Neuronal stem cell (in vitro differentiated cells): ENCODE measurements around the gene REXO2.

Source experiments
- DNase-seq: peaks from one replicate; pipeline ENCODE4 v3.0.0-alpha.2; 2013; ENCODE audit warnings: low spot score
- H2AFZ ChIP-seq: one replicate; pipeline ENCODE4 v1.6.1; 2013; ENCODE audit warnings: mild to moderate bottlenecking, low read length, inconsistent platforms
- H2AK5ac ChIP-seq: 2 replicates; pipeline ENCODE4 v1.6.1; 2013; ENCODE audit warnings: low read depth, mild to moderate bottlenecking, inconsistent platforms, low read length, moderate library complexity, mixed read lengths
- H2BK120ac ChIP-seq: 2 replicates; pipeline ENCODE4 v1.6.1; 2013; ENCODE audit warnings: low read depth, mild to moderate bottlenecking, inconsistent platforms, low read length, moderate library complexity, mixed read lengths
- H2BK12ac ChIP-seq: one replicate; pipeline ENCODE4 v1.6.1; 2013; ENCODE audit warnings: low read length, inconsistent platforms
- H2BK15ac ChIP-seq: 2 replicates; pipeline ENCODE4 v1.6.1; 2013; ENCODE audit warnings: mild to moderate bottlenecking, low read length, inconsistent platforms, mixed read lengths
- H2BK5ac ChIP-seq: one replicate; pipeline ENCODE4 v1.6.1; 2013; ENCODE audit warnings: inconsistent platforms, mild to moderate bottlenecking, low read length, moderate library complexity
- H3K14ac ChIP-seq: one replicate; pipeline ENCODE4 v1.6.1; 2013; ENCODE audit warnings: low read length, inconsistent platforms
- H3K18ac ChIP-seq: 2 replicates; pipeline ENCODE4 v1.6.1; 2013; ENCODE audit warnings: low read length, inconsistent platforms
- H3K23ac ChIP-seq: 2 replicates; pipeline ENCODE4 v1.6.1; 2013; ENCODE audit warnings: low read depth, mild to moderate bottlenecking, mixed read lengths, low read length, inconsistent platforms; ENCODE audit not compliant: poor library complexity
- H3K27ac ChIP-seq: replicated peaks from 3 replicates; pipeline ENCODE4 v1.5.1; 2013; ENCODE audit warnings: low read length, inconsistent platforms
- H3K27me3 ChIP-seq, 3 experiments: 2 replicates each; pipeline ENCODE4 v1.6.1; 2013; ENCODE audit warnings: low read length in 3 of 3, mild to moderate bottlenecking in 2 of 3, inconsistent platforms in 1 of 3, low read depth in 1 of 3, mixed read lengths in 1 of 3, moderate library complexity in 1 of 3; ENCODE audit not compliant: control insufficient read depth in 3 of 3, insufficient read depth in 3 of 3
- H3K36me3 ChIP-seq, 2 donors: replicated peaks in 1 of 2; 2 replicates each; pipeline ENCODE4 v1.6.1; 2013; ENCODE audit warnings: low read length in 2 of 2; ENCODE audit not compliant: control insufficient read depth in 2 of 2, insufficient read depth in 2 of 2
- H3K4ac ChIP-seq: 2 replicates; pipeline ENCODE4 v1.6.1; 2013; ENCODE audit warnings: inconsistent platforms, mild to moderate bottlenecking, low read length, moderate library complexity
- H3K4me1 ChIP-seq, 2 donors: 1 replicate in 1 of 2; 2 replicates in 1 of 2; pipeline ENCODE4 v1.6.1; 2013; ENCODE audit warnings: low read length in 2 of 2, low read depth in 1 of 2; ENCODE audit not compliant: control insufficient read depth in 2 of 2, insufficient read depth in 1 of 2
- H3K4me2 ChIP-seq: one replicate; pipeline ENCODE4 v1.6.1; 2013; ENCODE audit warnings: mild to moderate bottlenecking, low read length, inconsistent platforms; ENCODE audit not compliant: insufficient read depth, poor library complexity, severe bottlenecking
- H3K4me3 ChIP-seq, 2 donors: 2 replicates each; pipeline ENCODE4 v1.5.1; 2013; ENCODE audit warnings: low read length in 2 of 2, mild to moderate bottlenecking in 2 of 2, inconsistent platforms in 1 of 2, moderate library complexity in 1 of 2
- H3K79me1 ChIP-seq: one replicate; pipeline ENCODE4 v1.6.1; 2013; ENCODE audit warnings: low read depth, mild to moderate bottlenecking, inconsistent platforms, low read length, moderate library complexity
- H3K9ac ChIP-seq: one replicate; pipeline ENCODE4 v1.6.1; 2013; ENCODE audit warnings: mild to moderate bottlenecking, low read depth, low read length, inconsistent platforms; ENCODE audit not compliant: poor library complexity
- H3K9me3 ChIP-seq, 2 donors: replicated peaks in 1 of 2; 2 replicates each; pipeline versions ENCODE3 to v1.6.1; 2013; ENCODE audit warnings: low read length in 2 of 2, mild to moderate bottlenecking in 2 of 2, inconsistent platforms in 1 of 2, low read depth in 1 of 2, mixed read lengths in 1 of 2, moderate library complexity in 1 of 2; ENCODE audit not compliant: control insufficient read depth in 2 of 2, insufficient read depth in 1 of 2
- H4K8ac ChIP-seq: one replicate; pipeline ENCODE4 v1.6.1; 2013; ENCODE audit warnings: low read depth, mild to moderate bottlenecking, inconsistent platforms, low read length, moderate library complexity
- H4K91ac ChIP-seq: one replicate; pipeline ENCODE4 v1.6.1; 2013; ENCODE audit warnings: low read length, low read depth, mild to moderate bottlenecking, inconsistent platforms; ENCODE audit not compliant: poor library complexity
- WGBS, 2 donors: extraction: QIAGEN DNeasy Blood & Tissue Kit; methylation state at CpG; one replicate each; pipeline ENCODE4 v1.1.7; 2013; ENCODE audit warnings: missing lambda C conversion rate in 2 of 2, mixed read lengths in 1 of 2; ENCODE audit not compliant: insufficient read length in 2 of 2, insufficient replicate concordance in 1 of 2; ENCODE audit errors: extremely low coverage in 2 of 2; 5-methylcytosine and 5-hydroxymethylcytosine counted together

The REXO2 gene

GRCh38 chr11:114447892-114448291 lies 8.6 kb downstream of the REXO2 start:
- Histone ChIP-seq H3K14ac (no peak overlapping the region), H3K27ac (no peak overlapping the region), H2BK5ac (no peak overlapping the region), H3K23ac (no peak overlapping the region), H4K91ac (no peak overlapping the region), H3K4me3 (no peak overlapping the region), H3K36me3 (peaks cover 4 to 33% of the 10 kb centered on the region in 2 donors), H2AK5ac (no peak overlapping the region), H3K18ac (no peak overlapping the region), H2BK12ac (no peak overlapping the region), H3K4ac (no peak overlapping the region), H3K9ac (no peak overlapping the region), H4K8ac (no peak overlapping the region), H2BK120ac (no peak overlapping the region), H2AFZ (no peak overlapping the region), H3K4me1 (no peaks in the 10 kb centered on the region), H2BK15ac (no peak overlapping the region), H3K9me3 (no peaks in the 10 kb centered on the region), H3K27me3 (no peaks in the 10 kb centered on the region), H3K4me2 (no peak overlapping the region), H3K79me1 (no peaks in the 10 kb centered on the region)
- no peak for DNase-seq
- WGBS, 2 donors, result no CpG with 5 or more reads among the region's 3 CpGs

- H3K4me1 ChIP-seq, result no peaks in the 10 kb centered on the region
- H3K27me3 ChIP-seq, result no peaks in the 10 kb centered on the region
- no peaks in the 10 kb centered on the region for H3K9me3 ChIP-seq
- no peak overlapping the region for H3K9ac ChIP-seq
- H4K8ac ChIP-seq, result no peak overlapping the region
- no peak overlapping the region for H2AFZ ChIP-seq
- no peak overlapping the region for H3K4ac ChIP-seq
- peaks cover 4 to 33% of the 10 kb centered on the region in 2 donors for H3K36me3 ChIP-seq
- H3K23ac ChIP-seq, result no peak overlapping the region
- no peak overlapping the region for H3K27ac ChIP-seq
- no peak overlapping the region for H2BK15ac ChIP-seq
- H3K18ac ChIP-seq, result no peak overlapping the region
- H3K4me3 ChIP-seq, result no peak overlapping the region
- no peaks in the 10 kb centered on the region for H3K79me1 ChIP-seq
- no peak overlapping the region for H3K14ac ChIP-seq
- H4K91ac ChIP-seq, result no peak overlapping the region
- H2BK12ac ChIP-seq, result no peak overlapping the region
- no peak overlapping the region for H2BK5ac ChIP-seq
- no peak overlapping the region for H2AK5ac ChIP-seq
- no peak overlapping the region for H2BK120ac ChIP-seq
- WGBS, 2 donors, result no CpG with 5 or more reads among the region's 2 CpGs
- no peak overlapping the region for H3K4me2 ChIP-seq
- DNase-seq, result no peak
Observed at GRCh38 chr11:114448749-114449482, 9.6 kb downstream of the REXO2 start.

GRCh38 chr11:114449845-114450244 lies 10.6 kb downstream of the REXO2 start:
- Histone ChIP-seq H3K9me3 (no peaks in the 10 kb centered on the region), H2BK5ac (no peak overlapping the region), H3K18ac (no peak overlapping the region), H3K23ac (no peak overlapping the region), H3K79me1 (no peaks in the 10 kb centered on the region), H3K14ac (no peak overlapping the region), H3K9ac (no peak overlapping the region), H3K4me1 (no peaks in the 10 kb centered on the region), H2AFZ (no peak overlapping the region), H3K4ac (no peak overlapping the region), H4K91ac (no peak overlapping the region), H2BK12ac (no peak overlapping the region), H3K4me2 (no peak overlapping the region), H3K27me3 (no peaks in the 10 kb centered on the region), H3K27ac (no peak overlapping the region), H2BK15ac (no peak overlapping the region), H3K36me3 (peaks cover 4 to 33% of the 10 kb centered on the region in 2 donors), H3K4me3 (no peak overlapping the region), H2AK5ac (no peak overlapping the region), H4K8ac (no peak overlapping the region), H2BK120ac (no peak overlapping the region)
- DNase-seq, result no peak
- WGBS, 2 donors, result no CpG with 5 or more reads among the region's 6 CpGs

- H2BK15ac ChIP-seq, result no peak overlapping the region
- H2BK120ac ChIP-seq, result no peak overlapping the region
- no peaks in the 10 kb centered on the region for H3K79me1 ChIP-seq
- H3K4me2 ChIP-seq, result no peak overlapping the region
- H2BK5ac ChIP-seq, result no peak overlapping the region
- no peak overlapping the region for H3K4ac ChIP-seq
- H3K18ac ChIP-seq, result no peak overlapping the region
- no peak overlapping the region for H4K8ac ChIP-seq
- DNase-seq, result no peak
- no peak overlapping the region for H3K27ac ChIP-seq
- no peak overlapping the region for H2AK5ac ChIP-seq
- H3K9ac ChIP-seq, result no peak overlapping the region
- no peaks in the 10 kb centered on the region for H3K4me1 ChIP-seq
- peaks cover 4 to 26% of the 10 kb centered on the region in 2 donors for H3K36me3 ChIP-seq
- no peak overlapping the region for H3K23ac ChIP-seq
- H3K14ac ChIP-seq, result no peak overlapping the region
- H3K27me3 ChIP-seq, result no peaks in the 10 kb centered on the region
- WGBS, 2 donors, result no CpG with 5 or more reads among the region's 3 CpGs
- H4K91ac ChIP-seq, result no peak overlapping the region
- H3K9me3 ChIP-seq, result no peaks in the 10 kb centered on the region
- no peak overlapping the region for H2AFZ ChIP-seq
- H3K4me3 ChIP-seq, result no peak overlapping the region
- H2BK12ac ChIP-seq, result no peak overlapping the region
Observed at GRCh38 chr11:114452399-114452798, 13.1 kb downstream of the REXO2 start.
